B cell (primary cell): Measurements from ENCODE around the gene SNX12. TPM values are rescaled to one million over a fixed set of nuclear protein-coding genes. Genes with fewer than 3 reads are reported as not detected.

Source experiments
- ATAC-seq: fragments of 200-7000 bp; cut with Tn5 transposase; one replicate; pipeline ENCODE4 v1.10.0; 2021; ENCODE audit warnings: low read depth, mild to moderate bottlenecking, moderate number of reproducible peaks, moderate library complexity
- CTCF ChIA-PET: fragments of 350-600 bp; sonication (Branson Sonifier 250); formaldehyde crosslinking; loops from one replicate; lab custom pipeline; 2021; ENCODE audit warnings: antibody characterized with exemption, inconsistent platforms; lab: Charles Lee
- POLR2A ChIA-PET: fragments of 350-600 bp; sonication (Branson Sonifier 250); formaldehyde crosslinking; loops from one replicate; lab custom pipeline; 2021; ENCODE audit warnings: antibody characterized with exemption; lab: Charles Lee
- DNase-seq: peaks from one replicate; pipeline ENCODE4 v3.0.0; 2013
- H2AFZ ChIP-seq: 2 replicates; pipeline ENCODE4 v1.6.1; 2012; ENCODE audit warnings: mild to moderate bottlenecking, low read depth, low read length; ENCODE audit not compliant: insufficient read depth, poor library complexity, severe bottlenecking
- H3K27ac ChIP-seq, 2 donors: 1 replicate in 1 of 2; 2 replicates in 1 of 2; pipeline ENCODE4 v1.5.1; 2012 to 2013; ENCODE audit warnings: low read length in 2 of 2, mild to moderate bottlenecking in 2 of 2, moderate library complexity in 1 of 2
- H3K27me3 ChIP-seq, 4 experiments: fragments of 200-600 bp in 1 of 4; sonication (generic) in 1 of 4; replicated peaks in 1 of 4; 1 replicate in 2 of 4; 2 replicates in 2 of 4; pipeline versions ENCODE4 v1.6.1 to v1.7.0; 2013 to 2016; ENCODE audit warnings: low read length in 3 of 4, mild to moderate bottlenecking in 2 of 4, mixed read lengths in 1 of 4, moderate library complexity in 1 of 4; ENCODE audit not compliant: insufficient read depth in 4 of 4, control insufficient read depth in 3 of 4; ENCODE audit errors: control extremely low read depth in 1 of 4
- H3K36me3 ChIP-seq, 2 experiments: replicated peaks in 1 of 2; 1 replicate in 1 of 2; 2 replicates in 1 of 2; pipeline versions ENCODE4 v1.6.1 to v1.7.1; 2013; ENCODE audit warnings: low read length in 1 of 2; ENCODE audit not compliant: insufficient read depth in 2 of 2, control insufficient read depth in 1 of 2; ENCODE audit errors: control extremely low read depth in 1 of 2, extremely low read depth in 1 of 2
- H3K4me1 ChIP-seq, 2 donors: fragments of 200-600 bp in 1 of 2; sonication (generic) in 1 of 2; 1 replicate in 1 of 2; 2 replicates in 1 of 2; pipeline versions ENCODE4 v1.5.1 to v1.6.1; 2013 to 2017; ENCODE audit warnings: low read length in 2 of 2; ENCODE audit not compliant: control insufficient read depth in 2 of 2, insufficient read depth in 2 of 2
- H3K4me2 ChIP-seq: replicated peaks from 2 replicates; pipeline ENCODE3; 2012; ENCODE audit warnings: mild to moderate bottlenecking, low read depth, low read length; ENCODE audit not compliant: poor library complexity, severe bottlenecking
- H3K4me3 ChIP-seq, 5 experiments: fragments of 200-600 bp in 1 of 5; sonication (generic) in 1 of 5; 1 replicate in 3 of 5; 2 replicates in 2 of 5; pipeline versions ENCODE4 v1.5.1 to v1.7.0; 2011 to 2016; ENCODE audit warnings: low read length in 4 of 5, mild to moderate bottlenecking in 4 of 5, low read depth in 2 of 5, control low read depth in 1 of 5, moderate library complexity in 1 of 5; ENCODE audit not compliant: insufficient read depth in 1 of 5; ENCODE audit errors: control extremely low read depth in 1 of 5, extremely low read depth in 1 of 5
- H3K79me2 ChIP-seq: fragments of 200-600 bp; sonication (generic); one replicate; pipeline ENCODE4 v1.6.0; 2016; ENCODE audit warnings: low read length; ENCODE audit not compliant: control insufficient read depth, insufficient read depth
- H3K9ac ChIP-seq: fragments of 200-600 bp; sonication (generic); 2 replicates; pipeline ENCODE4 v1.6.1; 2017; ENCODE audit warnings: mild to moderate bottlenecking, low read length, moderate library complexity
- H3K9me3 ChIP-seq, 3 donors: one replicate each; pipeline versions ENCODE4 v1.6.1 to v1.7.1; 2013; ENCODE audit warnings: low read length in 2 of 3; ENCODE audit not compliant: control insufficient read depth in 2 of 3, insufficient read depth in 1 of 3; ENCODE audit errors: control extremely low read depth in 1 of 3
- H4K20me1 ChIP-seq: 2 replicates; pipeline ENCODE4 v1.6.0; 2012; ENCODE audit warnings: mild to moderate bottlenecking, low read length; ENCODE audit not compliant: insufficient read depth, control insufficient read depth, poor library complexity, severe bottlenecking
- H3K27ac Mint-ChIP-seq: one replicate; pipeline ENCODE4 v1.8.0; 2021; ENCODE audit warnings: mixed read lengths
- H3K27me3 Mint-ChIP-seq: one replicate; pipeline ENCODE4 v1.8.0; 2021; ENCODE audit warnings: mixed read lengths
- H3K4me1 Mint-ChIP-seq: one replicate; pipeline ENCODE4 v1.8.0; 2021; ENCODE audit warnings: mixed read lengths
- H3K4me3 Mint-ChIP-seq: one replicate; pipeline ENCODE4 v1.8.0; 2021; ENCODE audit warnings: mixed read lengths
- H3K9me3 Mint-ChIP-seq: one replicate; pipeline ENCODE4 v1.8.0; 2022; ENCODE audit warnings: mixed read lengths; ENCODE audit not compliant: insufficient read depth
- CTCF ChIP-seq: fragments of 200-600 bp; IDR thresholded peaks from one replicate; pipeline ENCODE4 v1.8.0; 2022; ENCODE audit warnings: antibody characterized with exemption, mild to moderate bottlenecking
- EZH2 ChIP-seq: IDR thresholded peaks from 2 replicates; pipeline ENCODE4 v1.6.1; 2012; ENCODE audit warnings: borderline replicate concordance, low read depth, mild to moderate bottlenecking, moderate library complexity, low read length; ENCODE audit not compliant: insufficient read depth, poor library complexity, severe bottlenecking
- intact Hi-C: fragments of 100-400 bp; cut with micrococcal nuclease; formaldehyde crosslinking; loops from one replicate; pipeline ENCODE4 v1.10.0; 2022
- polyA plus RNA-seq: library from polyadenylated mRNA; depleted of rRNA; stranded (reverse); fragments of >200 nt; gene quantifications from 2 replicates; pipeline ENCODE4 v1.2.3, GENCODE V29; 2012
- total RNA-seq, 2 donors: library from RNA; stranded (reverse); fragments of 120-200 nt in 1 of 2; gene quantifications; 1 replicate in 1 of 2; 2 replicates in 1 of 2; pipeline versions ENCODE4 v1.2.3 to v1.2.4, GENCODE V29; 2013 to 2022

The SNX12 gene
- total and polyA plus RNA-seq, 2 donors (not counting 1 experiment from before 2014, with no cell fraction given), result 10.5 to 42.9 TPM

- H3K4me2 ChIP-seq, result no peak overlapping the region
- POLR2A ChIA-PET, result no interaction called here
- no peak for ATAC-seq
Observed at GRCh38 chrX:71060127-71060526, 8.0 kb downstream of the SNX12 start.

More at GRCh38 chrX:71060127-71060526, 8.0 kb downstream of the SNX12 start:
- intact Hi-C loops, result loop anchor here (10.0 kb wide), 1 partner anchor 605 kb away; no protein-coding TSS in a partner anchor
- no peaks in the 10 kb centered on the region for H4K20me1 ChIP-seq
- Mint-ChIP-seq H3K4me3 (no peak overlapping the region), H3K4me1 (peaks cover 20% of the 10 kb centered on the region), H3K27me3 (no peaks in the 10 kb centered on the region), H3K9me3 (no peaks in the 10 kb centered on the region), H3K27ac (no peak overlapping the region)
- no peaks in the 10 kb centered on the region for H3K4me1 ChIP-seq
- CTCF ChIA-PET, result no interaction called here
- no peak overlapping the region for H3K27ac ChIP-seq
- no peak for TF ChIP-seq CTCF
- TF ChIP-seq EZH2, result no peak
- no peak overlapping the region for H2AFZ ChIP-seq
- no peak overlapping the region for H3K9ac ChIP-seq
- peaks cover 13% of the 10 kb centered on the region for H3K79me2 ChIP-seq
- peaks cover 5 to 24% of the 10 kb centered on the region in 2 experiments for H3K36me3 ChIP-seq
- no peaks in the 10 kb centered on the region for H3K9me3 ChIP-seq
- no peak for DNase-seq
- no peak overlapping the region for H3K4me3 ChIP-seq
- no peaks in the 10 kb centered on the region for H3K27me3 ChIP-seq
